ENCODE measurements around the gene HBS1L.

HBS1L gene

DNA sequence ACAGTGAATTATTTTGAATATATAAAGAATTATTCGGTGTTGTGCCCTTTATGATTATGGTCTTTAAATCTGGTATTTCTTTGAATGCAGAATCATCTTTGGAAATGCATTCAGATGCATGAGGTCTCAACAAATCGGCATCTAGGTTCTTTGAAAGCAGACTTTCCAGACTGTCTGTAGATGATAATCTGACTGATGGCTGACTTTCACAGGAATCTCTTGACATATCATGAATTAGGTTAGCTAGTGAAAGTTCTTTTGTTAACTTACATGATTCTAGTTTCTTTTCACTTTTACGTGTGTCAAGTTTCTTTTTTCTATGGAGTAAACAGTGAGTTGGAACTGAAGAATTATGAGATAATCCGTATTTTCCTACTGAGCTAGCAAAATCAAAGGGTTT lies 17.1 kb downstream of the HBS1L start:
- DNase-seq, result no peak

DNA sequence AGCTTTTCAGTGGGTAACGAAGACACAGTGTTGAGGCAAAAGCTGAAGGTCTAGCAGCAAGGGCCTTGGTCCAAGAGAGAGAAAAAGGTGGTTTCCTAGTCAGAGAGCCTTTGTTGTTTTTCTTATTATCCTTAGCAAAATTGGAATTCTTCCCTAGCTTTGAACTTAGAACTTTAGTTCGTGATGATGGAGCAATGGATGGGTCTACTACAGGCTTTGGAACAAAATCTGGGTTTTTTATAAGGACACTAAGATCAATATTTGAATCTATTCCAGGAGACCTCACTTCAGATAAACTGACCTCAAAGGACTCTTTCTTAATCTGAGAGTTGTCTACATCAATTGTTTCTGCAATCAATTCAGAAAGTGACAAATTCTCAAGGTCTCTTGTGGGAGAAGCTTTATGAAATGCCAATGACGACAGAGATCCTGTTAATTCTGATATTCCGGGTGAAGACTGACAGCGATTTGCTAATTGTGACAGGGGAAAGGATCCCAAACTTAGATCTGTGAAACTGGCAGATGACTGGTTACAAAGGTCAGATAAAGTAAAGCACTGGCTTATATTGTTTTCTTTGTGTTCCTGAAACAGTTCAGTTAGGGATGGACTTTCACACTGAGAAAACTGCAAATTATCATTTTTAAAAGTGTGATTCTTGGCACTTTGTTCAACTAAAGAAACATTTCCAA lies 17.7 kb downstream of the HBS1L start:
- no peak for DNase-seq

DNA sequence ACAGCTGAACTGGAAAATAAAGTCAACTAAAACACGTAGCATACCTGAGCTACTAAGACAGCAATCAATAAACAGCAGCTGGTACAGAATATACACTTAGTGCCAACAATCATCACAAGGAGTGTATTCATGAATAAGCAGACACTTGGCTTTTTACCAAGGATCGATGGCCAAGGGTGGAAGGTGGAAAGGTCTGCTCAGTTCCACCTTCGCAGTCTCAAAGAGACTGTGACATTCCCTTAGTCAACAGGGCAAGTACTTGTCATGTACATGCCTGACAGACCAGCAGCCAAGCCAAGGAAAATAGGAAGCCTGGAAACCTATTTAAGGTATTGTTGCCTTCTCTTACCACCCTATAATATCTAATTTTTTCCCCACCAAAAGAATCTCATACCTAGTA lies 21.4 kb downstream of the HBS1L start:
- no peak for DNase-seq

DNA sequence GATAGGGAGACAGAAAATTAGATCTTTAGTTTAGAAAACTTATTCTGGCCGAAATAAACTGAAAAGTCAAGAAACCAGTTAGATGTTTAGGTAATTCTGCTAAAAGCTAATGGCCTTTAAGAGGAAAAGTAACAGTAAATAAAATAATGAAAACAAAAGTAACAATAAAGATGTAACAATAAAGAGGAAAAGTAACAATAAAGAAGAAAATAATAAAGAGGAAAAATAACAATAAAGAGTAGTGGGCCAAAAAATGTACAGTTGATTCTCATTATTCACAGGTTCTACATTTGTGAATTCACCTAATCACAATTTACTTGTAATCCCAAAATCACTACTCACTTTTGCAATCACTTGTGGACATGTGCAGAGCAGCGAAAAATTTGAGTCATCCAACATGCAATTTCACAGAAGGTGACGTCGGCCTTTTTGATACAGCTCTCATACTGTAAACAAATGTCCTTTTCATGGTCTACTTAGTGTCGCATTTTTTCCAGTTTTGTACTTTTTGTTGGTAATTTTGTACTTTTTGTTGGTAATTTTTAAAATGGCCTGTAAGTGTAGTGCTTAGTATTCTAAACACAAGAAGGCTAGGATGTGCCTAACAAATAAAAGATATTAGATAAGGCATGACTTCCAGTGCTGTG lies 24.0 kb downstream of the HBS1L start:
- no peak for DNase-seq

DNA sequence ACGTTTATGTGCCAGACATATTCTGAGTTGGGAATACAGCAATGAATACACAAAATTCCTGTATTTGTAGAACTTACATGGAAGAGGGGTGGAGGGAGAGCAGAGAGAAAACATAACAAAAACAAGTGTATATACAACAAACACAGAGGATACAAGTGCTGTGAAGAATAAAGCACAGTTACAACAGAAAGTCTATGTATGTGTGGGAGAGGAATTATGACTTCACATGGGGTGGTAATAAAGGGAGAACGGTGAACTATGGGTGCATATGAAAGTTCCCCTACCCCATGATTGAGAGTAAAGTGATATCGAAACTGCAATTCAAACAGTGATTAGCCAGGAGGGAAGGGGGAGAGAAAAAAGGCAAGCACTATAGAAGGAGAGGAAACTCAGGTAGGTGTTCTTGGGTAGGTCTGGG lies 24.6 kb downstream of the HBS1L start:
- no peak for DNase-seq

DNA sequence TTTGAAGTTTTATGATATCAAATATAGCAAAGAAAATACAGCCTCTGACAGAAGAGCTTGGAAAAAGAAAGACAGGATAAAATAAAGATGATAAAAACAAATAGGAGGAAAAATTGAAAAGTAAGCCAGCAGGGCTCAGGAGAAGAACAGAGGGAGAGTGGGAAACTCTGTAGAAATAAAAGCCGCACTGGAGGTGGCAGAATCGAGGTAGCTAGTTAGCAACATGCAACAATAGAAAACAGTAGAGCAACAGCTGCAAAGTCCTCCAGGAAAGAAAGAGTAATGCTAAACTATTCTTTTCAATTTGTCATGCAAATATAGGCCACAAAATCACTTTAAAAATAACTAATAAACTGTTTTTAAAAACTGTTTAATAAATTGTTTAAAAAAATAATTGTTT lies 28.8 kb downstream of the HBS1L start:
- no peak for DNase-seq

DNA sequence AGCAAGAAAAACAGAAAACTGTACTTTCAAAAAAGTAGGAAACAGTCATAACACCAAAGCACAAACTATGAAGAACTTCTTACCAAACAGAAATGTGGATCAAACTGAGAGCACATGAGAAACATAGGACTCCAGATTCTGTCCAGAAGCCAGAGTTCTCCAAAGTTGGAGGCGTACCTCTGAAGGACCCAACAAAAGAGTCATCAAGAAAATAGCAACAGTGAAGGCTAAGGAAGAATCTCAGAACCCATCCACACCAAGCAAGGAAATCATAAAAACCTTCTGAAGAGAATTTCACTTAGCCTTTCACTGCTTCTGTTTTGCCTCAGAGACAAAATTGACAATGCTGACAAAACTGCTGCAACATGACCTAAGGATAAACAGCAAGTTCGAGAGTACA lies 29.4 kb downstream of the HBS1L start:
- DNase-seq, result no peak

DNA sequence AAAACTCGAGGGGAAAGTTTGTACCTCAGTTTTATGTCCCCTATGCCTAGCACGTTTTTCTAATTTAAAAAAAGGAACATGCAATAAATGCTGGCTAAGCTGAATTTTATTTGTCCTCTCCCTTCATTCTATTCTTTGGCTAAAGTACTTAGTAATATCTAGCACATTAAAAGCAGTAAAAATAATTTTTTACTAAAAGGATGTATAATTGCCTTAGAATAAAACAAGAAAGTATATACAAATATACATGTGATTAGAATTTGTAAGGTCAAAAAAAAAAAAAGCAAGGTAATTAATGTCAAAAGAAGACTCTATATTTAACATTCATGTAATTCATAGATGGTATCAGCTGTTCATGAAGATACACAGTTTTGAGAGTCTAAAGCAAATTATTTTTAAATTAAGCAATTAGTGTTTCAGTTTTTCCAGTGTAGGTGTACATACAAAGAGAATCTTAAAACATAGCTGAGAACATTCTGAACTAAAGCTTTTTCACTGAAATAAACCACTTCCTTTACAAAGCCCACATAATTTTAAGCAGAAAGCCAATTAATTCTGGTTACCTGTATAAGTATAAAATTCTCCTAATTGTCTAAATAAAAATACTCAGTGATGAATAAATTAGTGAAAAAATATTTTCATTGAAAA lies 32.4 kb downstream of the HBS1L start:
- DNase-seq, result no peak

DNA sequence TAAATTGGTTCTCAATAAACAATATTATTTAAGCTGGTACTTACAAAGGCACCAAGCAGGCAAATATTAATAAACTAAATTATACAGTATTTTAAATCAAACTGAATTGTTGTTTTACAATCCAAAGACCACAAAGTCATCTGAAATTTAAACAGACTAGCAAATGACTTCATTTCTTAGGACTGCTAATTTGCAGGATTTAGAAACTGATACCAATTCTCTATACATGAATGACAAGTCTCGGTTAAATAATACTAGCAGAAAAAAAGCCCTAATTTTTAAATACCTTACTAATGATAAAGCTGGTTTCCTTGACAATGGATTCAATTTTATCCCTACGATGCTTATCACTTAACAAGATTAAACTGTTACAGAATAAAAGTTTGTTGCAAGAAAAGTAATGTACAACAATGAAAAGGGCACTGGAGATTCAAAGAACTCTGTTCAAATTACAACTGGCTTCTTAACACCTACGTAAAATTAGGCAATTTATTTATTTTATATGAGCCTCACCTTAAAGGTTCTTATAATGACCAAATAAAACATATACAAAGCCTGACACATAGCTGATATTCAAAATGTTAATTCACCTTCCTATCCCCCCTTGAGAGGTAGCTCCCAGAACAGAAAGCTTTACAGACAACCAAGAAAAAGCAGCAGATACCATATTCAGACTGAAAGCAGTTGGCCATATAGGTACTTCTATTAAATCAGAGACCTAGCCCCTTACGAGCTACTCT lies 33.1 kb downstream of the HBS1L start:
- no peak for DNase-seq

DNA sequence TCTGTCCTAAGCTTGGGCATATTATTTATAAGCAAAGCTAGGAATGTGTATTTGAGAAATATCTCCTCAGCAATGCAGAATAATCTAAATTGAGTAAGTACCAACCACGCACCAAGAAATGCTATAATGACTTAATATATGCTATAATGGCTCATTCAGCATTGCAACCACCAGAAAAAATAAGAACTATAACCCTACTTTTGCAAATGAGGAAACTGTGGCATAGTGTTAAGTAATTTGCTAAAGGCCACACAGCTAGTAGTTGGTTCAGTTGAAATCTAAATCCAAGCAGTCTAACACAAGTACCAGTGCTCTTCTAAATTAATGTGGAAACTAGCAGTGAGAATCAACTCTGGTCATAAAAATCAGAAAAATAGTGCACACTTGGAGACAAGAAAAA lies 35.7 kb downstream of the HBS1L start:
- DNase-seq, result no peak

DNA sequence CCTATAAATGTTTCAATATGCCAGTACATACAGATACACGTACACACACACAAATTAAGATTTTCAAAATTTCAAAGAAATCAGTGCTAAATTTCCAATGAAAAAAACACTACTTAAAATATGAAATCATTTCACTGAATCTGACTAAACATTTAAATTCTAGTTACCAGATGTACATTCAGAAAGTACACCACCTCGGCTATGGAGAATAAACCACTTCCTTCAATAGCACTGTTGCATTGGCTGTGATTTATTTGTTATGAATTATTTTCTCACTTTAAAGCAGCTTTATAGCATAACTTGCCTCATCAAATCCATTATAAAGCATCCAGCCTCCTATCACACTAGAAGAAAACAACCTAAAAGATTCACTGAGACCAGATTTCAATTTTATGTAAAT lies 36.6 kb downstream of the HBS1L start:
- no peak for DNase-seq

DNA sequence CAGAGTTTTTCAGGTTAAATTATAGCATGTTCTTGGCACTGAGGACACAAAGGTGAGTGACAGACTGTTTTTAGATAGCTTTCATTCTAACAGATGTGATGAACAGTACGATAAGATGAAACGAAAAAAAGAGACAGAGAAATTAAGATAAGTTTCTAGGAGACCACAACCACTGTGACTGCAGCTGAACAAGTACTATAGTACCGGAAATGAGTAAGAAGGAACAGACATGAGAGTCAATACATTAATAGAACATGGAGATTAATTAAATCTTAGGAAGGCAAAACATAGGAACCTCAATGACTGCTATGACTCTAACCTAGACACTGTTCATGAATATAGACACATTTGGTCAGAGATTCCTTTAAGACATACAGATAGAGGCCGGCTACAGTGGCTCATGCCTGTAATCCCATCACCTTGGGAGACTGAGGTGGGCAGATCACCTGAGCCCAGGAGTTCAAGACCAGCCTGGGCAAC lies 40.2 kb downstream of the HBS1L start:
- no peak for DNase-seq

DNA sequence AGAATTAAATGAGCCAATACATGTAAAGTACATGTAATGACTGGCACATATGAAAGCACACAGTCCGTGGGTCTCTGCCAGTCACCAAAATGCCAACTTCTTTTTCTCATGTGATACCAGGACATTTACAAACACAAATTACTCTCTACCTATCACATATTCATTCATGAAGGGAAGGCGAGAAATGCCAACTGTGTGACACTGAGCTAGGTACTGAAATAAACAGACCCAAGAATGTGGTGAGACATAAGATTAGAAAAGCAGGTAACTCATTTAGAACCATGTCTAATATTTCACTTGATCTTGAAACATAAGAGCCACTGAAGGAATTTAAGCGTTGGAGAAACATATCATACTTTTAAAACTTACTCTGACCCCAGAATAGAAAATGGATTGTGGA lies 41.4 kb downstream of the HBS1L start:
- no peak for DNase-seq

DNA sequence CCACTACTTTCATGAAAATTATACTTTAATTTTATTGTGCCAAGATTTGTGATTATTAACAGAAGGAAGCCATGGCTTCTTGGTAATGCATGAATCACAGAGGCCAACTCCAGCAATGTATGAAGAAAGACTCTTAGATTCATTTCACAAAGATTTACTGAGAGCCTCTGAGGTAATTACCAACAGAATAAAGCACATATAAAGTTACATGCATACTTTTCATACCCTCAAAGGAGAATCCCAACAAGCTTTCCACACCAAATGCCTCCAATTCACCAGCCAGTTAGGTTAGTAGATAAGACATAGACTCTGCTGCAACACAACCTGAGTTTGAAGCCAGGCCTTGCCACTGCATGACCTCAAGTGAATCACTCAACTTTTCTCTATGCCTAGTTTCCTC lies 41.9 kb downstream of the HBS1L start:
- no peak for DNase-seq

DNA sequence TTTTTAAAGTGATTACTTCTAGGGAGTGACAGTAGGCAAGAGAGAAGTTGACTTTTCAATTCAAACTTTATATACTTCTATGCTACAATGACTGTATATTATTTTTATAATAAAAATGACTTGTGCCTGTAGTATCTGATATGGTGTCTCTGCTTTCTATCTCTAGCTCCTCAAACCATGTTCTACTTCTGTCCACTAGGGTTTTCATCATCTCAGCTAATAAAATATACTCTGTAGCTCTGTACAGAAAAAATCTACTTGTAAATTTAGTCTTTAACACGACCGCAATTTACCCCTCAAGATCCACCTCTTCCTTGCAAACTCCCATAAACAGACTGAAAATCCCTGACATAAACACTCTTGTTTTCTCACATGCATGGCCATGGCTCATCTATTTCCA lies 42.3 kb downstream of the HBS1L start:
- DNase-seq, result no peak

DNA sequence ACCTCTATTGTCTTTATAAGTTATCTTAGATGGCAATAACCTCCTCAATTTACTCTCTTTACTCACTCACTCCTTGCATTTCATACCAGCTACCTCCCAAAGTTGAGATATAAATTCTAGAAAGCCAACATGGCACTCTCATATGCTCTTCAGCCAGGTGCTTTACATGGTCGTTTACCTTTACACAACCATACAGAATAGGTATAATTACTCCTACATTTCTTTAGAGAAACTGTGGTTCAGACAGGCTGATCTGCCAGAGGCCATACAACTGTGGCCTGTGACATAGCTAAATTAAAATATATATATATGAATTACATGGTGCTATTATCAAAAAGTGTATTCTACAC lies 45.7 kb downstream of the HBS1L start:
- DNase-seq, result no peak

DNA sequence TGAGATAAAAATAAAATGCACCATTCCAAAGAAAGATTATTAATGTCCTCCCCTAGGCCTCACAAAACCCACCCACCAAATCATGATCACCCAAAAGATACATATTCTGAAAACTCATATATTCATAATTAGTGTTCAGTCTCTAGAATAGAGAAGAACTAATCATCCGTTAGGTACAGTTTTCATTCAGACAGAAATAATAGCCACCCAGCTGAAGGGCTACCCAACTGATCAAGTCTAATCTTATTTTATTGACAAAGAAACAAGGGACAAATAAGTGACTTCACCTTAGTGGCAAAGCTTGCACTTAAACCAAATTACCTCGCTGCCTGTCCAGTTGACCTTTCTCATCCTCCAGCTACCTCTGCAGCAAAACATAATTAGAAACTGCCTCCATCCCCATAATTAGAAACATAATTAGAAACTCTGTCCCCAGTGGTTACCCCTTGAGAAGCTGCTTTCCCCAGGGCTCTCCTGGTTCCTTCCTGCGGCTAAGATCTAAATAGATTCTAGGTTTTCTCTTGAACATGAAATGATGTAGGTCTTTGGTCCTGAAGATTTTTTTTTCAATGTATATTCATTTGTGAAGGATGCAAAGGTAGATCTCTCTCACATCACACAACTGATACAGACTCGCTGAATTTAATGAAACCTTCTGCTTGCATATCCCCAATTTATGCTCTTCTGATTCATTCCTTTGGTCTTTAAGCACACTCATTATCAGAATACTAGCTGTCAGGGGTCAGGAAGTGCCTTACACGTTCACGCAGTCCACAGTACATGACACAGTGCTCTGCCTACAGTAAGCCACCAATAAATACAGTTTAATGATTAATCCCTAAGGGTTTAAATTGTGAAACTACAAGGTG lies 46.3 kb downstream of the HBS1L start:
- no peak for DNase-seq

DNA sequence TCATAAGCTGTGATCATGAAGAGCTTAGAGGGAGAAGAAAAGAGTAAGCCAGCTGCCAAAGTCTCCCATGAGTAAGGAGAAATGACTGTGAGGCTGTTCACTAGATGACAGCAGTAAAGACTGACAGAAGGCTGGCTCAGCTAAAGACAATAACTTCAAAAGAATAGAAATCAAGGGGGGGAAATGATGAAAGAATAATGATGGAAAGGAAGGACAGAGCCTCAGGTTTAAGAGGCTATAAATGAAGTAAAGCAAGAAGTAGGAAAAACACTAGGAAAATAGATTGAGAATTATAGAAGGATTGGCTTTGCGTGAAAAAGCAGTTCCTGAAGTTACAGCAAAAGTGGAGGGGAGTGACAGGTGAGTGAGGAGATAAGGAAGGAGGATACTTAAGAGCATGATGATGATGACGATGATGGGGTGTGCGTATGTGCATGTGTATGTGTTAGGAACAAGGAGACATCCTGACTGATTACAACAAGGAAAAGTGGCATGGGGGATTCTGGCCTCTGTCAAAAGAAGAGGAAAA lies 48.2 kb downstream of the HBS1L start:
- DNase-seq, result no peak

DNA sequence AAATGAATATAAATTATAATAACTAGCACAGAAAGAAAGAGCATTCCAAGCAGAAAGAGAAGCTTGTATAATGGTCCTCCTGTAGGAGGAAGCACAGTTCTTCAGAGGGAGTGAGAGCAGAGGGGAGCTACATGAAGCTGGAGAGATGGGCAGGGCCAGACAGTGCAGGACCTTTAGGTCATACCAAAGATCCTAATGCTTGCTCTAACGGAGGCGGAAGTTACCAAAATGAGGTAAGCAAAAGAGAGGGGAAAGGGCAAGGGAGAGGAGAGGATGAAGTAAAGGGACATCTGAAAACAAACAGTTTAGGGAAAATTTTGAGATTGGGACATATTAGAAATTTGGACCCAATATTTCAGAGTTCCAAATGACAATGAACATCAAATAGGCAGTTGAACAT lies 50.2 kb downstream of the HBS1L start:
- DNase-seq, result no peak

DNA sequence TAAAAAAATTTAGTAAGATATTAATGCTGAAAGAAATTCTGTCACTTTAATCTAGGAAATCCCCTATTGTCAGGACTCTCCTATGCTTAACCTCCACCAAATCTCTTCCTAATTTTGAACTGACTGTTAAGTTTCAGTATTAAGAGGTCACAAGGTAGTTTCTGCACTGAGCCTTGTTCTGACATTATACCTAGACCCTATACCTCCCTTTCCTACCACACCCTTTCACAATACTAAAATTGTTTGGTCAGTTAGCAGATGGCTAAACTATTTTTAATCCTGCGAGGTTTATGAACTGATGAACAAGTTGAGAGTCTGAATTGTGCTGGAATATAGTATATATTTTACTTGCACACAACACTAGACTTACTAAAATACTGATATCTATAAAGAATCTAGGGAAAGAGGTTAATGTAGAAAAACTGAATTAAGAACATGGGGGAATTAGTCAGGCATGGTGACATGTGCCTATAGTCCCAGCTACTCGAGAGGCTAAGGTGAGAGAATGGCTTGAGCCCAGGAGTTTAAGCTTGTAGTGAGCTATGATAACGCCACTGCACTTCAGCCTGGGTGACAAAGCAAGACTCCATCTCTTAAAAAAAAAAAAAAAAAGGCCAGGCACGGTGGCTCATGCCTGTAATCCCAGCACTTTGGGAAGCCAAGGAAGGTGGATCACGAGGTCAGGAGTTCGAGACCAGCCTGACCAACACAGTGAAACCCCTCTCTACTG lies 51.5 kb downstream of the HBS1L start:
- no peak for DNase-seq

All from anterior cingulate cortex (tissue), 58 donors.